ENCODE data around the gene CSNK1A1L. TPM values are rescaled to one million over a fixed set of nuclear protein-coding genes. Genes with fewer than 3 reads are reported as not detected.

CSNK1A1L gene
- total RNA-seq, 1 experiment from 2014 or later: not detected

- BruUV-seq (replicated peaks): no TSS peak
- ChIA-PET POLR2A (no interaction called here), CTCF (no interaction called here)
- intact Hi-C loops (cut with micrococcal nuclease; ENCODE audit: unreplicated experiment): loop anchor here (1.0 to 10.0 kb wide), 3 partner anchors 286 to 493 kb away; no protein-coding TSS in a partner anchor
- H3K4me1 Mint-ChIP-seq (ENCODE audit: low read depth, unreplicated experiment): no peaks in the 10 kb centered on the region
- H3K4me3 ChIP-seq (ENCODE audit: low read depth, low read length): no peak overlapping the region
- H3K36me3 Mint-ChIP-seq (ENCODE audit: insufficient read depth, unreplicated experiment): no peaks in the 10 kb centered on the region
- H3K27me3 Mint-ChIP-seq (ENCODE audit: insufficient read depth, unreplicated experiment): peaks cover 20% of the 10 kb centered on the region
- H3K4me3 Mint-ChIP-seq (ENCODE audit: unreplicated experiment): no peak overlapping the region
- no peaks in the 10 kb centered on the region for H3K4me1 ChIP-seq
- peak; percentile 58 to 59 for TF ChIP-seq CTCF (IDR thresholded peaks at IDR 0.05; ENCODE audit: insufficient read depth in 1 of 2, low read depth in 1 of 2, low read length in 1 of 2, severe bottlenecking in 1 of 2, unreplicated experiment in 1 of 2)
- DNase-seq: peak in 1 of 2 experiments; percentile 37
- no peaks in the 10 kb centered on the region for H3K36me3 ChIP-seq (ENCODE audit: control insufficient read depth, insufficient read depth, low read length)
- no peaks in the 10 kb centered on the region for H3K9me3 Mint-ChIP-seq (ENCODE audit: unreplicated experiment)
- H3K9me3 ChIP-seq: no peaks in the 10 kb centered on the region
- H3K27me3 ChIP-seq (replicated peaks; ENCODE audit: control insufficient read depth, insufficient read depth, low read length): no peaks in the 10 kb centered on the region; the same call in none of the 2 replicates
- no peak overlapping the region for H3K27ac Mint-ChIP-seq (ENCODE audit: unreplicated experiment)
These were observed 3.7 kb upstream of the CSNK1A1L start for GRCh38 chr13:37109051-37109678.

GRCh38 chr13:37107868-37108267 lies 2.4 kb upstream of the CSNK1A1L start:
- POLR2A ChIA-PET: no interaction called here
- no peak overlapping the region for H3K27ac Mint-ChIP-seq (ENCODE audit: unreplicated experiment)
- intact Hi-C loops (cut with micrococcal nuclease; ENCODE audit: unreplicated experiment): loop anchor here (10.0 kb wide), 1 partner anchor 337 kb away; no protein-coding TSS in a partner anchor

DNA sequence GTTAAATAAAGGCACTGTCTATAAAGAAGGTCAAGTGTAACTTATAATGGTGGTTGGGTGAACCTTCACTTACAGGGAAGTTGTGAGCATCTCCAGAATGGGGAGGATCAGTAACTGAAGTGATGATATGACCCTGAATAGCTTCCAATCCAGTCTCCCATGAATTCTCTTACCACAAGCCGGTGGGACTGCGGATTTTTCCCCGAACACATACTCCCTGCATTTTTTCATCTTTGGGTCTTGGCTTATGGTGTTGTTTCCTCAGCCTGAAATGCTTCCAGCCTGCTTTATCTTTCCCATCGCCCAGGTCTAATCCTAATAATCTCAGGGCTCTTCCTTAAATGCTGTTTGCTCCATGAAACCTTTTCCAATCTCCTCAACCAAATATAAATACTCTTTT lies 2.0 kb upstream of the CSNK1A1L start:
- no peaks in the 10 kb centered on the region; the same call in none of the 2 replicates for H3K27me3 ChIP-seq (replicated peaks; ENCODE audit: control insufficient read depth, insufficient read depth, low read length)
- ChIA-PET CTCF (interaction anchor here (0.6 kb wide), 1 partner anchor 17 kb away, joined by 3 read pairs; no protein-coding TSS in a partner anchor), POLR2A (no interaction called here)
- DNase-seq: no peak
- H3K27ac Mint-ChIP-seq (ENCODE audit: unreplicated experiment): no peak overlapping the region
- intact Hi-C loops (cut with micrococcal nuclease; ENCODE audit: unreplicated experiment): loop anchor here (10.0 kb wide), 1 partner anchor 337 kb away; no protein-coding TSS in a partner anchor
- no peak overlapping the region for H3K4me3 ChIP-seq (ENCODE audit: low read depth, low read length)
- H3K27me3 Mint-ChIP-seq (ENCODE audit: insufficient read depth, unreplicated experiment): peaks cover 19% of the 10 kb centered on the region
- no peaks in the 10 kb centered on the region for H3K36me3 ChIP-seq (ENCODE audit: control insufficient read depth, insufficient read depth, low read length)
- no peaks in the 10 kb centered on the region for H3K36me3 Mint-ChIP-seq (ENCODE audit: insufficient read depth, unreplicated experiment)
- H3K4me1 Mint-ChIP-seq (ENCODE audit: low read depth, unreplicated experiment): no peaks in the 10 kb centered on the region
- no peaks in the 10 kb centered on the region for H3K4me1 ChIP-seq
- H3K9me3 ChIP-seq: no peaks in the 10 kb centered on the region
- TF ChIP-seq CTCF (IDR thresholded peaks at IDR 0.05; ENCODE audit: insufficient read depth in 1 of 2, low read depth in 1 of 2, low read length in 1 of 2, severe bottlenecking in 1 of 2, unreplicated experiment in 1 of 2): no peak
- no peaks in the 10 kb centered on the region for H3K9me3 Mint-ChIP-seq (ENCODE audit: unreplicated experiment)
- no peak overlapping the region for H3K4me3 Mint-ChIP-seq (ENCODE audit: unreplicated experiment)
- BruUV-seq (replicated peaks): no TSS peak

More at GRCh38 chr13:37107868-37108267, 2.4 kb upstream of the CSNK1A1L start:
- CTCF ChIA-PET: interaction anchor here (0.6 kb wide), 1 partner anchor 17 kb away, joined by 3 read pairs; no protein-coding TSS in a partner anchor
- no peak overlapping the region for H3K4me3 Mint-ChIP-seq (ENCODE audit: unreplicated experiment)
- no peaks in the 10 kb centered on the region for H3K4me1 ChIP-seq
- H3K36me3 Mint-ChIP-seq (ENCODE audit: insufficient read depth, unreplicated experiment): no peaks in the 10 kb centered on the region
- H3K36me3 ChIP-seq (ENCODE audit: control insufficient read depth, insufficient read depth, low read length): no peaks in the 10 kb centered on the region
- TF ChIP-seq CTCF (IDR thresholded peaks at IDR 0.05; ENCODE audit: insufficient read depth in 1 of 2, low read depth in 1 of 2, low read length in 1 of 2, severe bottlenecking in 1 of 2, unreplicated experiment in 1 of 2): no peak
- H3K9me3 Mint-ChIP-seq (ENCODE audit: unreplicated experiment): no peaks in the 10 kb centered on the region
- DNase-seq: no peak
- peaks cover 17% of the 10 kb centered on the region for H3K27me3 Mint-ChIP-seq (ENCODE audit: insufficient read depth, unreplicated experiment)
- H3K4me1 Mint-ChIP-seq (ENCODE audit: low read depth, unreplicated experiment): no peaks in the 10 kb centered on the region
- no peak overlapping the region for H3K4me3 ChIP-seq (ENCODE audit: low read depth, low read length)
- no peaks in the 10 kb centered on the region; the same call in none of the 2 replicates for H3K27me3 ChIP-seq (replicated peaks; ENCODE audit: control insufficient read depth, insufficient read depth, low read length)
- no peaks in the 10 kb centered on the region for H3K9me3 ChIP-seq
- BruUV-seq (replicated peaks): no TSS peak

Data from Caco-2 (cell line).